H9 (cell line): Measurements from ENCODE around the gene NFAM1. TPM values are rescaled to one million over a fixed set of nuclear protein-coding genes. Genes with fewer than 3 reads are reported as not detected.
A peak's percentile ranks its signal among the peaks of the same experiment; 100 is the strongest.

Experiments used
- DNase-seq: peaks from one replicate; pipeline ENCODE4 v3.0.0-alpha.2; 2017
- H2AFZ ChIP-seq: one replicate; pipeline ENCODE4 v1.6.1; 2013; ENCODE audit warnings: mild to moderate bottlenecking, low read length, control low read depth, moderate library complexity
- H2AK5ac ChIP-seq: 2 replicates; pipeline ENCODE4 v1.6.1; 2013; ENCODE audit warnings: low read length, control low read depth, mixed read lengths; ENCODE audit not compliant: insufficient read length
- H2BK120ac ChIP-seq: one replicate; pipeline ENCODE4 v1.6.1; 2013; ENCODE audit warnings: low read depth, mild to moderate bottlenecking, low read length, control low read depth, inconsistent platforms; ENCODE audit not compliant: poor library complexity, severe bottlenecking
- H2BK12ac ChIP-seq: 2 replicates; pipeline ENCODE4 v1.6.1; 2013; ENCODE audit warnings: low read length, control low read depth, mixed read lengths, low read depth; ENCODE audit not compliant: insufficient read length
- H2BK15ac ChIP-seq: 2 replicates; pipeline ENCODE4 v1.6.1; 2013; ENCODE audit warnings: low read depth, low read length, control low read depth
- H2BK20ac ChIP-seq: one replicate; pipeline ENCODE4 v1.6.1; 2013; ENCODE audit warnings: low read depth, mild to moderate bottlenecking, low read length, control low read depth, inconsistent platforms; ENCODE audit not compliant: poor library complexity, severe bottlenecking
- H2BK5ac ChIP-seq: 2 replicates; pipeline ENCODE4 v1.6.1; 2013; ENCODE audit warnings: low read length, control low read depth, mixed read lengths; ENCODE audit not compliant: insufficient read length
- H3K14ac ChIP-seq: 2 replicates; pipeline ENCODE4 v1.6.1; 2013; ENCODE audit warnings: low read length, control low read depth; ENCODE audit not compliant: insufficient read depth
- H3K18ac ChIP-seq: 2 replicates; pipeline ENCODE4 v1.6.1; 2013; ENCODE audit warnings: low read depth, mild to moderate bottlenecking, mixed read lengths, low read length, control low read depth; ENCODE audit not compliant: insufficient read length
- H3K23ac ChIP-seq: 2 replicates; pipeline ENCODE4 v1.6.1; 2013; ENCODE audit warnings: low read length, control low read depth, mixed read lengths, low read depth; ENCODE audit not compliant: insufficient read length
- H3K23me2 ChIP-seq: 2 replicates; pipeline ENCODE4 v1.6.1; 2013; ENCODE audit warnings: low read depth, mild to moderate bottlenecking, mixed read lengths, low read length, control low read depth; ENCODE audit not compliant: insufficient read length, poor library complexity, severe bottlenecking
- H3K27ac ChIP-seq: 2 replicates; pipeline ENCODE4 v1.5.1; 2013; ENCODE audit warnings: low read length, control low read depth, mixed read lengths, low read depth; ENCODE audit not compliant: insufficient read length
- H3K27me3 ChIP-seq: 2 replicates; pipeline ENCODE4 v1.6.1; 2013; ENCODE audit warnings: low read length, control low read depth, inconsistent platforms; ENCODE audit not compliant: insufficient read depth
- H3K4ac ChIP-seq: 2 replicates; pipeline ENCODE4 v1.6.1; 2013; ENCODE audit warnings: low read depth, mild to moderate bottlenecking, control low read depth, inconsistent platforms, low read length, moderate library complexity
- H3K4me1 ChIP-seq: 2 replicates; pipeline ENCODE4 v1.6.1; 2013; ENCODE audit warnings: low read length, control low read depth, inconsistent platforms; ENCODE audit not compliant: insufficient read depth
- H3K4me2 ChIP-seq: 2 replicates; pipeline ENCODE4 v1.6.1; 2013; ENCODE audit warnings: low read length, control low read depth, mixed read lengths; ENCODE audit not compliant: insufficient read length, insufficient read depth
- H3K56ac ChIP-seq: 2 replicates; pipeline ENCODE4 v1.6.1; 2013; ENCODE audit warnings: low read depth, mild to moderate bottlenecking, mixed read lengths, low read length, control low read depth; ENCODE audit not compliant: insufficient read length
- H3K79me1 ChIP-seq: 2 replicates; pipeline ENCODE4 v1.6.1; 2013; ENCODE audit warnings: low read depth, mild to moderate bottlenecking, moderate library complexity, low read length, control low read depth, inconsistent platforms; ENCODE audit not compliant: insufficient read depth, poor library complexity, severe bottlenecking
- H3K79me2 ChIP-seq: 2 replicates; pipeline ENCODE4 v1.6.1; 2013; ENCODE audit warnings: low read length, control low read depth, inconsistent platforms; ENCODE audit not compliant: insufficient read depth
- H3K9ac ChIP-seq: 2 replicates; pipeline ENCODE4 v1.6.1; 2013; ENCODE audit warnings: low read length, control low read depth, mixed read lengths; ENCODE audit not compliant: insufficient read length; ENCODE audit errors: extremely low read depth
- H3K9me3 ChIP-seq: one replicate; pipeline ENCODE4 v1.6.1; 2013; ENCODE audit warnings: low read depth, low read length, inconsistent platforms; ENCODE audit not compliant: control insufficient read depth
- H3T11ph ChIP-seq: one replicate; pipeline ENCODE4 v1.6.1; 2013; ENCODE audit warnings: mild to moderate bottlenecking, low read length, control low read depth, inconsistent platforms
- H4K20me1 ChIP-seq: one replicate; pipeline ENCODE4 v1.6.1; 2013; ENCODE audit not compliant: control insufficient read depth, insufficient read length, insufficient read depth
- H4K5ac ChIP-seq: 2 replicates; pipeline ENCODE4 v1.6.1; 2013; ENCODE audit warnings: low read depth, mild to moderate bottlenecking, mixed read lengths, low read length, control low read depth; ENCODE audit not compliant: insufficient read length
- H4K8ac ChIP-seq: replicated peaks from 2 replicates; pipeline ENCODE4 v1.6.1; 2013; ENCODE audit warnings: low read length, control low read depth, mixed read lengths, low read depth; ENCODE audit not compliant: insufficient read length
- H4K91ac ChIP-seq: 2 replicates; pipeline ENCODE4 v1.6.1; 2013; ENCODE audit warnings: low read depth, mild to moderate bottlenecking, moderate library complexity, mixed read lengths, low read length, control low read depth; ENCODE audit not compliant: insufficient read length
- H3K27ac Mint-ChIP-seq, 3 experiments: 2 replicates in 2 of 3; 3 replicates in 1 of 3; pipeline ENCODE4 v1.8.0; 2020 to 2021; ENCODE audit warnings: mixed read lengths in 3 of 3, mild to moderate bottlenecking in 1 of 3, moderate library complexity in 1 of 3
- H3K27me3 Mint-ChIP-seq: 2 replicates; pipeline ENCODE4 v1.8.0; 2021; ENCODE audit warnings: low read depth, mild to moderate bottlenecking, moderate library complexity, mixed read lengths
- H3K36me3 Mint-ChIP-seq, 3 experiments: 2 replicates in 2 of 3; 3 replicates in 1 of 3; pipeline ENCODE4 v1.8.0; 2020 to 2021; ENCODE audit warnings: low read depth in 3 of 3, mixed read lengths in 3 of 3; ENCODE audit not compliant: insufficient read depth in 1 of 3
- H3K4me1 Mint-ChIP-seq, 2 experiments: 2 replicates each; pipeline ENCODE4 v1.8.0; 2020; ENCODE audit warnings: mixed read lengths in 2 of 2
- H3K4me3 Mint-ChIP-seq, 2 experiments: 2 replicates in 1 of 2; 3 replicates in 1 of 2; pipeline ENCODE4 v1.8.0; 2020 to 2021; ENCODE audit warnings: mild to moderate bottlenecking in 2 of 2, mixed read lengths in 2 of 2, moderate library complexity in 1 of 2
- H3K9me3 Mint-ChIP-seq, 2 experiments: 2 replicates in 1 of 2; 3 replicates in 1 of 2; pipeline ENCODE4 v1.8.0; 2020; ENCODE audit warnings: mild to moderate bottlenecking in 2 of 2, mixed read lengths in 2 of 2, moderate library complexity in 1 of 2
- CTCF ChIP-seq: fragments of 200-600 bp; sonication (generic); conservative IDR thresholded peaks from 3 replicates; pipeline ENCODE4 v1.8.0; 2021; ENCODE audit warnings: antibody characterized with exemption, mild to moderate bottlenecking
- WGBS: extraction: QIAGEN DNeasy Blood & Tissue Kit; methylation state at CpG from one replicate; pipeline ENCODE4 v1.1.7; 2013; ENCODE audit warnings: missing lambda C conversion rate, low lambda C conversion rate, mixed read lengths; ENCODE audit not compliant: insufficient read length; ENCODE audit errors: extremely low coverage; 5-methylcytosine and 5-hydroxymethylcytosine counted together
- total RNA-seq: library from RNA; stranded (reverse); gene quantifications from 2 replicates; pipeline ENCODE4 v1.2.1, GENCODE V29; 2021

Gene NFAM1
- total RNA-seq, 1 experiment from 2014 or later = 0.68 TPM

- Mint-ChIP-seq H3K27me3 (peaks cover 42% of the 10 kb centered on the region), H3K4me3 (no peak overlapping the region), H3K4me1 (peaks cover 30 to 39% of the 10 kb centered on the region in 2 experiments), H3K9me3 (no peaks in the 10 kb centered on the region; a peak in 1 of 5 replicates), H3K36me3 (no peaks in the 10 kb centered on the region), H3K27ac (no peak overlapping the region; a peak in 1 of 7 replicates)
- Histone ChIP-seq H3K4ac (no peak overlapping the region), H3K4me2 (no peak overlapping the region), H3K27ac (no peak overlapping the region), H3K27me3 (no peaks in the 10 kb centered on the region), H4K5ac (no peak overlapping the region), H2BK15ac (no peak overlapping the region), H4K91ac (no peak overlapping the region), H2AK5ac (no peak overlapping the region), H3K18ac (no peak overlapping the region), H3K79me2 (no peaks in the 10 kb centered on the region), H2BK120ac (no peak overlapping the region), H4K20me1 (no peaks in the 10 kb centered on the region), H3T11ph (no peak overlapping the region), H3K56ac (no peak overlapping the region), H4K8ac (no peak overlapping the region), H3K23ac (no peak overlapping the region), H3K4me1 (peaks cover 4% of the 10 kb centered on the region; the same call in 1 of the 2 replicates), H2BK5ac (no peak overlapping the region), H2BK20ac (no peak overlapping the region), H3K23me2 (no peaks in the 10 kb centered on the region), H3K14ac (peak overlapping the region; percentile 6; the same call in 1 of the 2 replicates), H3K9ac (no peak overlapping the region), H3K9me3 (no peaks in the 10 kb centered on the region), H2BK12ac (no peak overlapping the region), H3K79me1 (no peaks in the 10 kb centered on the region), H2AFZ (no peak overlapping the region)
- no peak for TF ChIP-seq CTCF
- whole genome bisulfite sequencing = no CpG with 5 or more reads among the region's 16 CpGs
- no peak for DNase-seq
Observed at GRCh38 chr22:42408810-42409529, 23.2 kb downstream of the NFAM1 start.
